NB4 (cell line): Measurements from ENCODE around the gene EIF4A3.

ENCODE experiments used
- DNase-seq: peaks from one replicate; pipeline ENCODE4 v3.0.0; 2010; ENCODE audit warnings: low read depth
- H3K4me3 ChIP-seq: one replicate; pipeline ENCODE4 v1.5.1; 2011; ENCODE audit warnings: mild to moderate bottlenecking, low read depth, low read length, moderate library complexity
- CTCF ChIP-seq: IDR thresholded peaks from one replicate; pipeline ENCODE4 v1.5.1; 2012; ENCODE audit warnings: low read depth, low read length
- MAX ChIP-seq: IDR thresholded peaks from 2 replicates; pipeline ENCODE4 v1.6.1; 2011; ENCODE audit warnings: low read depth, low read length
- MYC ChIP-seq: IDR thresholded peaks from 2 replicates; pipeline ENCODE4 v1.6.1; 2011; ENCODE audit warnings: low read depth, low read length
- POLR2A ChIP-seq: IDR thresholded peaks from 2 replicates; pipeline ENCODE4 v1.6.1; 2011; ENCODE audit warnings: mild to moderate bottlenecking; ENCODE audit not compliant: insufficient read length; ENCODE audit errors: extremely low read depth

EIF4A3 gene

GRCh38 chr17:80145076-80146075 is 1.6 kb downstream of the EIF4A3 start:
- no peak for DNase-seq
- TF ChIP-seq CTCF: no peak
- no peak for TF ChIP-seq MAX
- TF ChIP-seq MYC: no peak
- TF ChIP-seq POLR2A: no peak
- peak overlapping the region; percentile 89 for H3K4me3 ChIP-seq

GRCh38 chr17:80142929-80143328 is 4.0 kb downstream of the EIF4A3 start:
- no peak overlapping the region for H3K4me3 ChIP-seq
- no peak for TF ChIP-seq MAX
- no peak for TF ChIP-seq CTCF
- TF ChIP-seq MYC: no peak
- no peak for TF ChIP-seq POLR2A
- DNase-seq: no peak

GRCh38 chr17:80141463-80142165 is 5.3 kb downstream of the EIF4A3 start:
- no peak for TF ChIP-seq MYC
- TF ChIP-seq POLR2A: no peak
- TF ChIP-seq CTCF: no peak
- no peak for TF ChIP-seq MAX
- DNase-seq: no peak
- no peak overlapping the region for H3K4me3 ChIP-seq

GRCh38 chr17:80138856-80139426 is 8.0 kb downstream of the EIF4A3 start:
- DNase-seq: no peak
- TF ChIP-seq MYC (no peak), POLR2A (no peak), MAX (no peak), CTCF (no peak)
- H3K4me3 ChIP-seq: no peak overlapping the region

- DNase-seq: no peak
- no peak overlapping the region for H3K4me3 ChIP-seq
- no peak for TF ChIP-seq MYC
- no peak for TF ChIP-seq CTCF
- no peak for TF ChIP-seq MAX
- TF ChIP-seq POLR2A: no peak
Observed at GRCh38 chr17:80137131-80137530, 9.8 kb downstream of the EIF4A3 start.
